ENCODE data around the gene SEL1L. TPM values are rescaled to one million over a fixed set of nuclear protein-coding genes. Genes with fewer than 3 reads are reported as not detected.

Gene SEL1L
- total RNA-seq, 1 donor from 2014 or later = 74.7 TPM

- peaks cover 37% of the 10 kb centered on the region for H3K36me3 Mint-ChIP-seq
- no peak for DNase-seq (ENCODE audit: low spot score in 2 of 2, unreplicated experiment in 2 of 2)
- no peak overlapping the region for H3K4me3 Mint-ChIP-seq
- no peak overlapping the region for H3K27ac Mint-ChIP-seq
- no peaks in the 10 kb centered on the region for H3K27me3 Mint-ChIP-seq (ENCODE audit: low read depth)
- no peaks in the 10 kb centered on the region for H3K4me1 Mint-ChIP-seq
- H3K9me3 Mint-ChIP-seq = no peaks in the 10 kb centered on the region
- no peak for TF ChIP-seq CTCF (IDR thresholded peaks at IDR 0.05; ENCODE audit: unreplicated experiment)
Observed at GRCh38 chr14:81480741-81481140, 52.9 kb downstream of the SEL1L start.

GRCh38 chr14:81478446-81478845 lies 55.2 kb downstream of the SEL1L start:
- Mint-ChIP-seq H3K36me3 (peaks cover 30% of the 10 kb centered on the region), H3K27ac (no peak overlapping the region), H3K9me3 (no peaks in the 10 kb centered on the region), H3K4me1 (peaks cover 2% of the 10 kb centered on the region), H3K27me3 (ENCODE audit: low read depth) (no peaks in the 10 kb centered on the region), H3K4me3 (no peak overlapping the region)
- DNase-seq (ENCODE audit: low spot score in 2 of 2, unreplicated experiment in 2 of 2) = no peak
- TF ChIP-seq CTCF (IDR thresholded peaks at IDR 0.05; ENCODE audit: unreplicated experiment) = no peak

GRCh38 chr14:81476816-81477215 lies 56.8 kb downstream of the SEL1L start:
- H3K27me3 Mint-ChIP-seq (ENCODE audit: low read depth) = no peaks in the 10 kb centered on the region
- no peak overlapping the region for H3K4me3 Mint-ChIP-seq
- no peak for DNase-seq (ENCODE audit: low spot score in 2 of 2, unreplicated experiment in 2 of 2)
- H3K27ac Mint-ChIP-seq = no peak overlapping the region
- H3K4me1 Mint-ChIP-seq = peaks cover 11% of the 10 kb centered on the region
- peaks cover 30% of the 10 kb centered on the region for H3K36me3 Mint-ChIP-seq
- no peak for TF ChIP-seq CTCF (IDR thresholded peaks at IDR 0.05; ENCODE audit: unreplicated experiment)
- no peaks in the 10 kb centered on the region for H3K9me3 Mint-ChIP-seq

GRCh38 chr14:81474685-81475324 lies 58.8 kb downstream of the SEL1L start:
- Mint-ChIP-seq H3K4me1 (peaks cover 16% of the 10 kb centered on the region), H3K4me3 (no peak overlapping the region), H3K9me3 (no peaks in the 10 kb centered on the region), H3K36me3 (peaks cover 23% of the 10 kb centered on the region), H3K27ac (no peak overlapping the region), H3K27me3 (ENCODE audit: low read depth) (no peaks in the 10 kb centered on the region)
- no peak for DNase-seq (ENCODE audit: low spot score in 2 of 2, unreplicated experiment in 2 of 2)
- TF ChIP-seq CTCF (IDR thresholded peaks at IDR 0.05; ENCODE audit: unreplicated experiment) = no peak

GRCh38 chr14:81474148-81474492 lies 59.5 kb downstream of the SEL1L start:
- H3K4me1 Mint-ChIP-seq = peaks cover 16% of the 10 kb centered on the region
- H3K27ac Mint-ChIP-seq = peak overlapping the region; percentile 23
- no peak overlapping the region for H3K4me3 Mint-ChIP-seq
- H3K27me3 Mint-ChIP-seq (ENCODE audit: low read depth) = no peaks in the 10 kb centered on the region
- H3K9me3 Mint-ChIP-seq = no peaks in the 10 kb centered on the region
- H3K36me3 Mint-ChIP-seq = peaks cover 20% of the 10 kb centered on the region
- no peak for DNase-seq (ENCODE audit: low spot score in 2 of 2, unreplicated experiment in 2 of 2)
- TF ChIP-seq CTCF (IDR thresholded peaks at IDR 0.05; ENCODE audit: unreplicated experiment) = no peak

All from mesothelial cell of epicardium (in vitro differentiated cells).